GM19395 (cell line): ENCODE data around the gene ATOH8.

Experiments
- ATAC-seq: cut with Tn5 transposase; IDR thresholded peaks from one replicate; pipeline ENCODE4 v1.9.1; 2021; ENCODE audit warnings: mild to moderate bottlenecking, moderate library complexity; ENCODE audit not compliant: unreplicated experiment

ATOH8 gene

GRCh38 chr2:85785027-85785822 is 31.4 kb downstream of the ATOH8 start:
- no peak for ATAC-seq

DNA sequence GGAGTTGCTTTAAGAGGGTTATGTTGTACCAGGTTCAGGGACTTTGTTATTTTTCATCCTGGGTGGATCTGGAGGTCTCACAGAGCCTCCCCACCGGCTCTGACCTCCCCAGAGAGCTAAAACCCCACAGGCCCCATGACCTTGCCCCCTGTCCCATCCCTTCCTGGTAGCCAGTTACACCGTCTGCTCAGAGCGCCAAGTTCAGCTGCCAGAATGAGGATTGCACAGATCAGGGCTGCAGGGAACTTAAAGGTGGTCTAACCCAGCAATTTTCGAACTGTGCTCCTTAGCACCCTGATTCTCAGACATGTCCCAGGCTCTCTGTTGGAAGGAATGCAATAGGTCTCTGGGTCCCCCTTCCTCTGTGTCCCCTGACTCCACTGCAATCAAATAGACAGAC is 32.1 kb downstream of the ATOH8 start:
- ATAC-seq, result no peak

DNA sequence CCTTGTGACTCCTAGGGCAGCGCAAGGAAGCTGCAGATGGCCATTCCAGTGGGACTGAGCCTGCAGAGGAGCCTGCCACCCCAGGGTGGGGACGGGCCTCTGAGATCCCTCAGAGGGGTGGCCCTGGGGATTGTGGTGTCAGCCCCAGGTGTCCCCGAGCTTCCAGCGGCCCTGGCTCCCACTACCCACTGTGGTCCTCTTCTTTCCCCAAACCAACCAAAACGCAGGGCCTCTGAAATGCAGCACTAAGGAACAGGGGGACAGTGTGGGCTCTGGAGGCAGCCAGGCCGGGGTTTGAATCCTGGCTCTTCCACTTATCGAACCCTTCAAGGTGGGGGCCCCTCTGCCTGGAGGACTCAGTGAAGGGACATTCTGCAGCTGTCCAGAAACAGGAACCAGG is 32.7 kb downstream of the ATOH8 start:
- no peak for ATAC-seq

- ATAC-seq, result no peak
Measured at GRCh38 chr2:85786865-85787264, 33.1 kb downstream of the ATOH8 start.

DNA sequence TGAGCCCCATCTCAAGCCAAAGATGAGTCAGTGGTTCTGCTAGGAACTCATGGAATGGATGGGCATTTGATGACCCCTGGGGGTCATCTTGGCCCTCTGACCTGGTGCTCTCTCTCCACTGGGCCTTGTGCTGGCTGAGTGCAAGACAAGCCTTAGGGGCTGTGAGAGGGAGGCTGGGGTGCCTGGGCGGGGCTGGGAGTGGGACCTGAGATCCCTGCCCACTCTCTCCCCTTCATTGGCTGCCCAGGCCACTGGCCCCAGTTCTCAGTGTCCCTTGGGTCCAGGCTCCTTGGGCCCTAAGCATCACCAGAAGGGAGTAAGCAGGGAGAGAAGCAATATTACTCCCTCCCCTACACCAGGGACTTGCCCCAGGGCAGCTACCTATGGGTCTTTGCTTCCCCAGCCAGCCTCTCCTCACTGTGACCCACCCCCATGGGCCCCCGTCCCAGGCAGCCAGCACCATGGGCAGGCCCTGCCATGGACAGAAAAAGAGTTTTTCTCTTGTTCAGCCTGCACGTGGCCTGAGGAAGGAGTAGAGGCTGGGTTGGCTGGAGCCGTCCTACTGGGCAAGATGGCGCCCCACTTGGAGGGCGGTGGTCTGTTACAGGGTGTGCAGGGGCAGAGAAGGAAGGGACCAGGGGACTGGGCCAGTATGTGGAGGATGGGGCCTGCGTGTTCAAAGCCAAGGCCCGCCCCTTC is 33.6 kb downstream of the ATOH8 start:
- no peak for ATAC-seq

- ATAC-seq, result no peak
Measured at GRCh38 chr2:85787981-85788340, 34.2 kb downstream of the ATOH8 start.

DNA sequence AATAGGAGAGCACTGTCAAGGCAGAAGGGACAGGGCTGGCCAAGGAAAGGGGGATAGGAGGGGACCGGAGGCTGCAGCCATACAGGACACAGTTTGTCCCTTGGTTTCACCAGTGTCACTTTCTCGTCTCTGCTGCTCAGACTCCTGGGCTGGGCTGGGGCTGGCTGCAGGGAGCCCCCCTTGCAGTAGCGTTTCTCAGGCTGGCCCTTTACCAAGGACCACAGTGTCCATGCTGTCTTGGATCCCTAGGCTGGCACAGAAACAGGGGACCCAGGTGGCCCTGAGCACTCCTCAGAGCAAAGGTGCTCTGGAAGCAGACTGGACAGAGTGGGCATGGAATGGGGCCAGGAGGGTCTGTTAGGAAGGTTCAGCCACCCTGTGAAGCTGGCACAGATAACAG is 34.8 kb downstream of the ATOH8 start:
- no peak for ATAC-seq

DNA sequence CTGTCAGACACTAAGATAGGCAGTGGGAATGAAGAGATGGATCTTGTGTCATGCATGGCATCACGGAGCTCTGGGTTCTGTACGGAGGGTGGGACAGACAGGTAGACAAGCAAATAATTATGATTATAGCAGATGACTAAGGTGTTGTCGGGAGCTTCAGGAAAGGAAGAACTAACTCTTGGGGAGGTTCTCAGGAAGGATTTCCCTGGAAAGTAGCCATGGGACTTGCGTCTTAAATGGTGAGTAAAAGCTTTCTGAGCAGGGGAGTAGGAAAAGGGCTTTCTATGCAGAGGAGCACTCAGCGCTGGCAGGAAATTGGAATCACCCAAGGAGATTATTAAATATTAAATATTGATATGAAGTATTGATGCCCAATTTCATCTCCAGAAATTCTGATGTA is 35.5 kb downstream of the ATOH8 start:
- no peak for ATAC-seq

GRCh38 chr2:85790032-85790431 is 36.2 kb downstream of the ATOH8 start:
- no peak for ATAC-seq

- no peak for ATAC-seq
Measured at GRCh38 chr2:85790499-85791188, 36.9 kb downstream of the ATOH8 start.

DNA sequence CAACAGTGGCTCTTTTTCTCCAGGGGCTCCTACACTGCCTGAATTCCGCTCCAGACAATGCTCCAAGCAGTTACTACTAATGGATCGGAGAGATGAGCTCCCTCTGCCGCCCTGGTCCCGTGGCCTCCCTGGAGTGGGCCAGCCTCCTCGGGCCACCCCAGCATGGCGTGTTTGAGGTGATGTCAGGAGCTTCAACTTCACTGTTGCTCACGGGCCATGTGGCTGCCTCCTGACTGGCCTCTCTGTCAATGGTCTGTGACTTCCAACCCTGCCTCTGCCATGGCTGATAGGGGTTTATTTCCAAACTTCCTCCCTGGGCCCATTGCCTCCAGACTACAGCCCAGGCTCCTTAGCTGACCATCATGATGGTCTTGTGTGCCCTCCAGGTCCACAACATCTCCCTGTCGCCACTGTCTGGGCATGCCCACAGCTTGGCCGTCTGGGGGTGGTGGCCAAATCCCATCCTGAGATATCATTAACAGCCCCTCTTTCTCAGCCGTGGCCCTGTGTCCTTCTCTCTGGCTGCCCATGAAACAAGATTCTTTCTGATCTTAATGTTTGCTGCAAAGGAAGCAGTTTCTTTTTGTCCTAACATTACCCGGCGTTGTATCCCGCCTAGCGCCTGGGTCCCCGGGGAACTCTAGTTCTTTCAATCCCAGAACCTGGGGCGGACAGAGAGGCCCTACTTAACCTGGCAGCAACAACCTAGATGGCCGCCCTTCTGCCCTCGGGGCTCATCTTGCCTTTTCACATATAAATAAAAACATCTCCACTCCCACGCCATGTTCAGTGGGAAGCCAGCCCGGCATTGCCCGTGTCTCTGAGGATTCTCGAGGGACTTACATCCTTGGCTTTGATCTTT is 38.1 kb downstream of the ATOH8 start:
- no peak for ATAC-seq

- no peak for ATAC-seq
Measured at GRCh38 chr2:85792783-85793441, 39.1 kb downstream of the ATOH8 start.

DNA sequence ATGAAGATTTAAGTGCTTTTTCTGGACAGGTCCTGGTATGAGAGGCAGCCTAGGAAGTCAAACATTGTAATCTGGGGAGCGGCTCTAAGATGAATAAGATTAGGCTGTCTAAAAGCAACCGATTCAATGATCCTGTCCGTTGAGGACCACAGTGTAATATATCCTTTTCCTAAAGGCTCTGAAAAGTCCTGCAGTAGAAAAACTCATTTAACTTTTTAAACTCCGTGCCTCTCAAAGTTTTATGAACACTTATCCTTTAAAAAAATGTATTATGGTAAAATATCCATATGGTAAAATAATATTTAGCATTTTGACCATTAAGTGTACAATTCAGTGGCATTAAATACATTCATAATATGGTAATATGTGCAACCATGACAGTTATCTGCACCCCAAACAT is 39.8 kb downstream of the ATOH8 start:
- no peak for ATAC-seq

GRCh38 chr2:85794038-85794441 is 40.2 kb downstream of the ATOH8 start:
- no peak for ATAC-seq

DNA sequence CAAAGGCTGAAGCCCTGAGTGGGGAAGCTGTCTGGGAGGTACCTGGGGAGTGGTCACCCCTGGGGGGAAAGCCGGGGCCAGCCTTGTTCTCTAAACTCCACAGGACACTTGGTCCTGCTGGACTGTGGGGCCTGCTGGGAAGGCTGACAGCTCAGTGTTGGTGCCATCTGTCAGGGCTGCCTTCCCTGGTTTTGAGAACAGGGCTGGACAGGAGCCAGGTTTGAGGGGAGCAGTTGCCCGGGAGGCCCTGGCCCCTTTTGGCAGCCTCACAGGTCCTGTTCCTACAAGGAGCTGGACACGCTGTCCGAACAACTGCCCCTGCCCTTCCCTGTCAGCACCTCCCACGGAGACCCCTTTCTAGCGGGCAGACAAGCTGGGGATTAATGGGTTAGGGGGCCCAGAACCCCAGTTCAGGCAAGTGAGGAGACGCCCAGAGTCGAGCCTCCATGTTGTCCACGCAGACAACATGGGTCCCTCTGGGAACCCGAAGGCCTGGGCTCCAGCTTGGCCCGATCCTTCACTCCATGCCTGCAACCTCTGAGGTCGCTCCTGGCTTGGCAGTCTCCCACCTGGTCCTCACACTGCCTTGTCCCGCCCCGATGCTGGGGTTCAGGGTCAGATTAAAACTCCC is 40.8 kb downstream of the ATOH8 start:
- no peak for ATAC-seq

DNA sequence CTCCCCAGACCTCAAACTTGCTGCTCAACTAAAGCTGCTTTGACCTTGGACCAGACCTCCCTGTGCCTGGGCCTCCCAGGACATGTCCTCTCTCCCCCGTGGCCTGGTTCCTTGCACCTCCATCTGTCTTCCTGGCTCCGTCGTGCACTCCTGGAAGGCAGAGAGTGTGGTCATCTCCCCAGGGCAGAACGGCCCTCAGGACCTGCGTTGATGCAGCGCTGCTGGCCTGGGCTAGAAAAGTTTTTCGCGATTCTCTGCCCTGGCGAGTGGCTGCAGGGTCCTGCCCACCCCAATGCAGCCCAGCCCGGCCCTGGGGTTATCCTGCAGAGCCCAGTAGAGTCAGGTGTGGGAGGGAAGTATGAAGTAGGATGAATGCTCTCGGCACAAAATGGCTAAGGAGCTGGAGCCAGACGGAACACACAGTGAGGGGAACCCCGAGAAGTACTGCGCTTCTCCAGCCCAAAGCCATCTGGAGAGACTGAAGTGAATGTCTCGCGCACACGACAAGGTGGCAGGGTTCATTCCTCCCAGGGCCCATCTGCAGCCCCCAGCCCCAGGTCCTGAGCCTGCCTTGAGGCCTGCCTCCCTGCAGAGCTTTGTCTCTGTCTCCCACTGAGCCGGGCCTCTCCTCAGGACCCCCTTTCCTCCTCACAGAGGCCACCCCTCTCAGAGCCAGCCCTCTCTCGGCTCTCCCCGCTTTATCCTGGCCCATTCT is 41.7 kb downstream of the ATOH8 start:
- no peak for ATAC-seq

DNA sequence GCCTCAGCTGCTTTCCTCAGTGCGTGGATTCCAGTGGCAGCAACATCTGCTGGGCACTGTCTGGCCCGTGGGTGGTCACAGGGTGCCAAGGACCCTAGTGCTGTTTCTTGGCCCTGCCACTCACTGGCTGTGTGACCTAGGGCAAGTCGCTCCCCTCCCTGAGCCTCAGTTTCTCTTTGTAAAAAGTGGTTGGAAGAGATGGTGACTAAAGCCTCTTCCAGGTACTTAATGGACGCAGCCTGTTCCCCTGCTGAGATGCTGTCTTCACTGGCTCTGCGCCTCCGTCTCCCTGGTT is 42.2 kb downstream of the ATOH8 start:
- no peak for ATAC-seq

DNA sequence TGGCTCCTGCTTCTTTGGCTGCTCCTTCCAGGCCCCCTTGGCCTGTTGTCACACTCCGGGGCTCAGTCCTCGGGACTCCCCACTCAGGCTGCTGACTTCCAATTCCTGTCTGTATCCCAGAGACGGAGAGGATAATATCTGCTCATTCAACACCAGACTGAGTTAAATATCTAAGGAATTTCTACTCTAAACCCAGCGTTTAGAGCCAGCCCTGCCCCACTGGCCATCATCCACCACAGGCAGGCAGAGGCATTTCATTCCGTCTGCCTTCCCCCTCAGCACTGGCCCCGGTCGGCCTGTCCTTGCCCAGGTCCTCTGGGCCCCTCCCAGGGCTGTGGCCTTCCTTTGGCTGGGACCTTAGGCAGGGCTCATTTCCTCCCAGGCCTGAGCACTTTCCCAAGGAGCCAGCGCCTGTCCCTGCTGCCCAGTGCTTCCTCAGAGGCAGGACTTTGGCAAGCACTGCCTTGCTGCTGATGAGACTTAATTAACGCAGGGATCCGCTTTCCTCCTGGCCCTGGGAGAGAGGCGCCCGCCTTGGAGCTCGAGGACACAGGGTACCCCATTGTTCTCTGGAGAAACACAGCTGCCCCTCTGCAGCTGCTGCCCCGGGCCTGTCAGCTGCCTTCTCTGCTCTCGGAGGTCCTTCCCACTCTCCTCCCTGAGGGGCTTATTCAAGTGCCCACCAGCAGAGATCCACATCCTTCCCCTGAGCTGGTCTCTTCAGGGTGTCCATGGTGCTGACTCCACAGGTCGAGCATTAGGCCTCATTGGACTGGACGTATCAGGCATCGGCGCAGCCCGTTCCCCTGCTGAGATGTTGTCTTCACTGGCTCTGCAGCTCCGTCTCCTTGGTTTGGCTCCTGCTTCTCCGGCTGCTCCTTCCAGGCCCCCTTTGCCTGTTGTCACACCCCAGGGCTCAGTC is 42.8 kb downstream of the ATOH8 start:
- ATAC-seq, result no peak

DNA sequence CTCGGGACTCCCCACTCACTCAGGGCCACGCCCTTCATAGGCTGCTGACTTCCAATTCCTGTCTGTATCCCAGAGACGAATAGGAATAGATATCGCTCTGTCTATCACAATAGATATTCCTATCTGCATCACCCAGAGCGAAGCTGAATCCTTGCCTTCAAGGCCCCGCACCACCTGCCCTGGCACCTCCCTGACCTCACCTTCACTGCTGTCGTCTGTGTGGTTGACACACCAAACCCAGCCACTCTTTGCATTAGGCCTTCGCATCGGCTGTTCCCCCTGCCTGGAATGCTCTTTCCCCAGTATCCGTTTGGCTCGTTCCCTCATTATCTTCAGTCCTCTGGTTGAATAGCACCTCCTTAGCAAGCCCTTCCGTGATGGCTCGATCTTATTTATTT is 43.5 kb downstream of the ATOH8 start:
- ATAC-seq, result no peak
